ENCODE results near the gene CEP63.

Gene CEP63

DNA sequence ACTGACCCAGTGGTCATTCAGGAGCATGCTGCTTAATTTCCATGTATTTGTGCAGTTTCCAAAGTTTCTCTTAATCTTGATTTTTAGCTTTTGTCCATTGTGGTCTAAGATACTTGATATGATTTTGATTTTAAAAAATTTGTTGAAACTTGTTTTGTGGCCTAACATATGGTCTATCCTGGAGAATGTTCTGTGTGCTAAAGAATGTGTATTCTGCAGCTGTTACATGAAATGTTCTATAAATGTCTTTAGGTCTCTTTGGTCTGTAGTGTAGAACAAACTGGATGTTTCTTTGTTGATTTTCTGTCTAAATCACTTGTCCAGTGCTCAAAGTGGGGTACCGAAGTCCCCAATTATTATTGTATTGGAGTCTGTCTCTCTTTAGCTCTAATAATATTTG lies 17.4 kb downstream of the CEP63 start:
- ChIA-PET CTCF (interaction anchor here (1.1 to 1.4 kb wide), 2 partner anchors 21 to 30 kb away, joined by 3 read pairs; no protein-coding TSS in a partner anchor), POLR2A (no interaction called here)
- Histone ChIP-seq H3K36me3 (ENCODE audit: control insufficient read depth in 4 of 4, insufficient read depth in 4 of 4, low read length in 3 of 4) (peaks cover 18 to 71% (median 26%) of the 10 kb centered on the region in 4 experiments), H3K4me1 (ENCODE audit: control extremely low read depth in 1 of 4, control insufficient read depth in 4 of 4, insufficient read depth in 4 of 4, low read length in 3 of 4) (no peaks in the 10 kb centered on the region), H3K4me3 (ENCODE audit: control insufficient read depth in 1 of 7, extremely low read depth in 1 of 7, insufficient read depth in 4 of 7, low read depth in 2 of 7, low read length in 6 of 7) (no peak overlapping the region), H3K27ac (ENCODE audit: insufficient read depth in 1 of 2, low read depth in 1 of 2, low read length in 2 of 2, poor library complexity in 1 of 2, severe bottlenecking in 2 of 2) (no peak overlapping the region), H3K27me3 (replicated peaks in 2 of 5; ENCODE audit: control insufficient read depth in 4 of 5, insufficient read depth in 5 of 5, low read length in 4 of 5) (no peaks in the 10 kb centered on the region), H3K9me3 (ENCODE audit: control extremely low read depth in 1 of 5, control insufficient read depth in 4 of 5, insufficient read depth in 2 of 5, low read depth in 1 of 5, low read length in 4 of 5) (peaks cover 3 to 66% (median 8%) of the 10 kb centered on the region in 5 experiments)
- no peak for DNase-seq
- no CpG with 5 or more reads among the region's 1 CpG for WGBS (ENCODE audit: insufficient coverage)

DNA sequence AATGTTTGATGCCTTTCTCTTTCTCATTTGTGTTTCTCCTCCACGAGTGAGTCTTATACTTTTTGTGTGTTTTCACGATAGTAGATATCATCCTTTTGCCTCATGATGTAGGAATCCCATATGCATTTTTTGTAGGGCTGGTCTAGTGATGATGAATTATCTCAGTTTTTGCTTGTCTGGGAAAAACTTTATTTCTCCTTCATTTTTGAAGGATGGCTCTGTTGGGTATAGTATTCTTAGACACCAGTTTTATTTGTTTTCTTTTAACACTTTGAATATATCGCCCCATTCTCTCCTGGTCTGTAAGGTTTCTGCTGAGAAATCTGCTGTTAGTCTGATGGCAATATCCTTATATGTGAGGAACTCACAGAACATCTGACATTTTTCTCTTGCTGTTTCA lies 18.3 kb downstream of the CEP63 start:
- Histone ChIP-seq H3K4me1 (ENCODE audit: control extremely low read depth in 1 of 4, control insufficient read depth in 4 of 4, insufficient read depth in 4 of 4, low read length in 3 of 4) (no peaks in the 10 kb centered on the region), H3K9me3 (ENCODE audit: control extremely low read depth in 1 of 5, control insufficient read depth in 4 of 5, insufficient read depth in 2 of 5, low read depth in 1 of 5, low read length in 4 of 5) (peaks cover 3 to 59% (median 8%) of the 10 kb centered on the region in 5 experiments), H3K27ac (ENCODE audit: insufficient read depth in 1 of 2, low read depth in 1 of 2, low read length in 2 of 2, poor library complexity in 1 of 2, severe bottlenecking in 2 of 2) (no peak overlapping the region), H3K4me3 (ENCODE audit: control insufficient read depth in 1 of 7, extremely low read depth in 1 of 7, insufficient read depth in 4 of 7, low read depth in 2 of 7, low read length in 6 of 7) (no peak overlapping the region), H3K27me3 (replicated peaks in 2 of 5; ENCODE audit: control insufficient read depth in 4 of 5, insufficient read depth in 5 of 5, low read length in 4 of 5) (no peaks in the 10 kb centered on the region), H3K36me3 (ENCODE audit: control insufficient read depth in 4 of 4, insufficient read depth in 4 of 4, low read length in 3 of 4) (peaks cover 24 to 72% (median 31%) of the 10 kb centered on the region in 4 experiments)
- POLR2A ChIA-PET: no interaction called here
- CTCF ChIA-PET: interaction anchor here (0.6 kb wide), 1 partner anchor 1016 kb away, joined by 3 read pairs; no protein-coding TSS in a partner anchor
- DNase-seq: peak in 2 of 3 donors; percentile 39 to 55
- 86% methylated on average over 1 of the region's 3 CpGs for WGBS (ENCODE audit: insufficient coverage)

DNA sequence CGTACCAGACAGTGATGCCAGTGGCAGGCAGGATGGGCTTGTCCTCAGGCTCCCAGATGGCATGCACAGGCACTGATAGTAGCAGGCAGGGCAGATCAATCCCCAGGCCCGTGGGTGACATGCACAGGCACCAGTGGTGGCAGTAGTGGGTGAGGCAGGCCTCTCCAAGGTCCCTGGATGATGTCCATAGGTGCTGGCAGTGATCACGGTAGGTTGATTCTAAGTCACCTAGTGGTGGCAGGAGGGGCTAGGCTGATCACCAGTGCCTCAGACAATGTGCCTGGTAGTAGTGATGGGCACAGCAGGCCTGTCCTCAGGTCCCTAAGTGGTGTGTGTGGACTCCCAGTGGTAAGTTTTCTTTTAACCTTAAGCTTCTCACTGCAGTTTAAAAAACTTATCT lies 19.6 kb downstream of the CEP63 start:
- Histone ChIP-seq H3K27me3 (replicated peaks in 2 of 5; ENCODE audit: control insufficient read depth in 4 of 5, insufficient read depth in 5 of 5, low read length in 4 of 5) (no peaks in the 10 kb centered on the region), H3K27ac (ENCODE audit: insufficient read depth in 1 of 2, low read depth in 1 of 2, low read length in 2 of 2, poor library complexity in 1 of 2, severe bottlenecking in 2 of 2) (no peak overlapping the region), H3K9me3 (ENCODE audit: control extremely low read depth in 1 of 5, control insufficient read depth in 4 of 5, insufficient read depth in 2 of 5, low read depth in 1 of 5, low read length in 4 of 5) (peaks cover 3 to 54% (median 9%) of the 10 kb centered on the region in 5 experiments), H3K4me1 (ENCODE audit: control extremely low read depth in 1 of 4, control insufficient read depth in 4 of 4, insufficient read depth in 4 of 4, low read length in 3 of 4) (no peaks in the 10 kb centered on the region), H3K36me3 (ENCODE audit: control insufficient read depth in 4 of 4, insufficient read depth in 4 of 4, low read length in 3 of 4) (peaks cover 25 to 75% (median 37%) of the 10 kb centered on the region in 4 experiments), H3K4me3 (ENCODE audit: control insufficient read depth in 1 of 7, extremely low read depth in 1 of 7, insufficient read depth in 4 of 7, low read depth in 2 of 7, low read length in 6 of 7) (no peak overlapping the region)
- 100% methylated on average over 3 of the region's 3 CpGs for WGBS (ENCODE audit: insufficient coverage)
- POLR2A ChIA-PET: no interaction called here
- no peak for DNase-seq
- CTCF ChIA-PET: interaction anchor here (0.7 to 1.0 kb wide), 2 partner anchors 13 to 197 kb away, joined by 4 read pairs; no protein-coding TSS in a partner anchor

DNA sequence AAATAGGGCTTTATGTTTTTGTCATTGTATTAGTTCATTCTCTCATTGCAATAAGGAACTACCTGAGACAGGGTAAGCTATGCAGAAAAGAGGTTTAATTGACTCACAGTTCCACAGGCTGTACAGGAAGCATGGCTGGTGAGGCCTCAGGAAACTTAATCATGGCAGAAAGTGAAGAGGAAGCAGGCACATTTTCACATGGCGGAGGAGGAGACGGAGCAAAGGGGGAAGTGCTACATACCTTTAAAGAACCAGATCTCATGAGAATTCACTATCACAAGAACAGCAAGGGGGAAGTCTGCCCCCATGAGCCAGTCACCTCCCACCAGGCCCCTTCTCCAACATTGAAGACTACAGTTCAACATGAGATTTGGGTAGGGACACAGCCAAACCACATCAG lies 25.6 kb downstream of the CEP63 start:
- DNase-seq: no peak
- H3K9me3 ChIP-seq (ENCODE audit: control extremely low read depth in 1 of 5, control insufficient read depth in 4 of 5, insufficient read depth in 2 of 5, low read depth in 1 of 5, low read length in 4 of 5): peaks cover 0 to 20% (median 8%) of the 10 kb centered on the region in 5 experiments
- H3K4me3 ChIP-seq (ENCODE audit: control insufficient read depth in 1 of 7, extremely low read depth in 1 of 7, insufficient read depth in 4 of 7, low read depth in 2 of 7, low read length in 6 of 7): no peak overlapping the region
- H3K27me3 ChIP-seq (replicated peaks in 2 of 5; ENCODE audit: control insufficient read depth in 4 of 5, insufficient read depth in 5 of 5, low read length in 4 of 5): no peaks in the 10 kb centered on the region
- H3K27ac ChIP-seq (ENCODE audit: insufficient read depth in 1 of 2, low read depth in 1 of 2, low read length in 2 of 2, poor library complexity in 1 of 2, severe bottlenecking in 2 of 2): no peak overlapping the region
- H3K4me1 ChIP-seq (ENCODE audit: control extremely low read depth in 1 of 4, control insufficient read depth in 4 of 4, insufficient read depth in 4 of 4, low read length in 3 of 4): no peaks in the 10 kb centered on the region
- CTCF ChIA-PET: no interaction called here
- WGBS (ENCODE audit: insufficient coverage): no CpG with 5 or more reads among the region's 2 CpGs
- peaks cover 28 to 74% (median 49%) of the 10 kb centered on the region in 4 experiments for H3K36me3 ChIP-seq (ENCODE audit: control insufficient read depth in 4 of 4, insufficient read depth in 4 of 4, low read length in 3 of 4)
- POLR2A ChIA-PET: no interaction called here

DNA sequence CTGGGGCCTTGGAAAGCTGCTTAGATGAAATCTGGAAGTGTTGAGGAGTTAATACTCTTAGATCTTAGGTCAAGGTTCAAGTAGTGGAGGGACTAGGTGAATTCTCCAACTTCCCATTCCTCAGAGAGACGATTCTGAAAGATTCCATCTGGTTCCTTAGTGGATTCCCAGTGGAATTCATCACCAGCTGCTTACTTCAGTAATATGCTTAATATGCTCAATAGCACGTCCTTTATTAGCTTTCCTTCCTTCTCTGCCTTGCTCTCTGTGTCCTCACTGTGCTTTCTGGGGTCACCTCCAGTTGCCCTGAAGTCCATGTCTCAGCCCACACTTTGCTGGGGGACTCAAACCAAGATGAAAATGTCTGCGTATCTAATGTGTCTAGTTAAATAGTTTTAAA lies 31.0 kb downstream of the CEP63 start:
- peaks cover 11 to 40% (median 16%) of the 10 kb centered on the region in 4 experiments for H3K36me3 ChIP-seq (ENCODE audit: control insufficient read depth in 4 of 4, insufficient read depth in 4 of 4, low read length in 3 of 4)
- no peak for DNase-seq
- no peak overlapping the region for H3K27ac ChIP-seq (ENCODE audit: insufficient read depth in 1 of 2, low read depth in 1 of 2, low read length in 2 of 2, poor library complexity in 1 of 2, severe bottlenecking in 2 of 2)
- ChIA-PET CTCF (no interaction called here), POLR2A (no interaction called here)
- no peaks in the 10 kb centered on the region for H3K4me1 ChIP-seq (ENCODE audit: control extremely low read depth in 1 of 4, control insufficient read depth in 4 of 4, insufficient read depth in 4 of 4, low read length in 3 of 4)
- H3K9me3 ChIP-seq (ENCODE audit: control extremely low read depth in 1 of 5, control insufficient read depth in 4 of 5, insufficient read depth in 2 of 5, low read depth in 1 of 5, low read length in 4 of 5): peaks cover 0 to 18% (median 12%) of the 10 kb centered on the region in 5 experiments
- H3K27me3 ChIP-seq (replicated peaks in 2 of 5; ENCODE audit: control insufficient read depth in 4 of 5, insufficient read depth in 5 of 5, low read length in 4 of 5): no peaks in the 10 kb centered on the region
- WGBS (ENCODE audit: insufficient coverage): 100% methylated on average over 1 of the region's 3 CpGs
- H3K4me3 ChIP-seq (ENCODE audit: control insufficient read depth in 1 of 7, extremely low read depth in 1 of 7, insufficient read depth in 4 of 7, low read depth in 2 of 7, low read length in 6 of 7): no peak overlapping the region

DNA sequence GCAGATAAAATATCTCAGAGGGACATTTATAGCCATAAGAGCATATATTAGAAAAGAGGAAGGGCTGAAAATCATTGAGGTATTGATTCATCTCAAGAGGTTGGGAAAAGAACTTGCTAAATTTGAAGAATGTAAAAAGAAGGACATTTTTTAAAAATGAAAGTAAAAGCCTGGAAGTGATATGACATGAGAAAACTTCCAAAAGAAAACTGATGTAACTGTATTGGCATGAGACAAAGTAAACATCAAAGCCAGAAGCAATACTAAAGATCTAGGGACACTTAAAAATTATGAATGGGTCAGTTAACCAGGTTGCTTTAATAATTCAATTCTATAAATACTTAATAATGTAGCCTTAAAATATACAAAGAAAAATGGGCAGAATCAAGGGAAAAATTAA lies 31.9 kb downstream of the CEP63 start:
- CTCF ChIA-PET: no interaction called here
- H3K4me1 ChIP-seq (ENCODE audit: control extremely low read depth in 1 of 4, control insufficient read depth in 4 of 4, insufficient read depth in 4 of 4, low read length in 3 of 4): no peaks in the 10 kb centered on the region
- DNase-seq: no peak
- POLR2A ChIA-PET: no interaction called here
- H3K9me3 ChIP-seq (ENCODE audit: control extremely low read depth in 1 of 5, control insufficient read depth in 4 of 5, insufficient read depth in 2 of 5, low read depth in 1 of 5, low read length in 4 of 5): peaks cover 3 to 20% (median 13%) of the 10 kb centered on the region in 5 experiments
- peaks cover 10 to 37% (median 13%) of the 10 kb centered on the region in 4 experiments for H3K36me3 ChIP-seq (ENCODE audit: control insufficient read depth in 4 of 4, insufficient read depth in 4 of 4, low read length in 3 of 4)
- H3K27me3 ChIP-seq (replicated peaks in 2 of 5; ENCODE audit: control insufficient read depth in 4 of 5, insufficient read depth in 5 of 5, low read length in 4 of 5): no peaks in the 10 kb centered on the region
- H3K27ac ChIP-seq (ENCODE audit: insufficient read depth in 1 of 2, low read depth in 1 of 2, low read length in 2 of 2, poor library complexity in 1 of 2, severe bottlenecking in 2 of 2): no peak overlapping the region
- no peak overlapping the region for H3K4me3 ChIP-seq (ENCODE audit: control insufficient read depth in 1 of 7, extremely low read depth in 1 of 7, insufficient read depth in 4 of 7, low read depth in 2 of 7, low read length in 6 of 7)

DNA sequence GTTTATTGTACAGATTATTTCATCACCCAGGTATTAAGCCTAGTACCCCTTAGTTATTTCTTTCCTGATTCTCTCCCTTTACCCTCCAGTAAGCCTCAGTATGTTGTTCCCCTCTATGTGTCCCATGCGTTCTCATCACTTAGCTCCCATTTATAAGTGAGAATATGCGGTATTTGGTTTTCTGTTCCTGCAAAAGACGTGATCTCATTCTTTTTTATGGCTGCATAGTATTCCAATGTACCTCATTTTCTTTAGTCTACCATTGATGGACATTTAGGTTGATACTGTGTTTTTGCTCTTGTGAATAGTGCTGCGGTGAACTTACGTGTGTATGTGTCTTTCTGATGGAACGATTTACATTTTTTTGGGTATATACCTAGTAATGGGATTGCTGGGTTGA lies 36.7 kb downstream of the CEP63 start:
- H3K9me3 ChIP-seq (ENCODE audit: control extremely low read depth in 1 of 5, control insufficient read depth in 4 of 5, insufficient read depth in 2 of 5, low read depth in 1 of 5, low read length in 4 of 5): peaks cover 12 to 59% (median 30%) of the 10 kb centered on the region in 5 experiments
- WGBS (ENCODE audit: insufficient coverage): 100% methylated on average over 1 of the region's 6 CpGs
- no peak overlapping the region for H3K4me3 ChIP-seq (ENCODE audit: control insufficient read depth in 1 of 7, extremely low read depth in 1 of 7, insufficient read depth in 4 of 7, low read depth in 2 of 7, low read length in 6 of 7)
- peaks cover 7 to 28% (median 10%) of the 10 kb centered on the region in 4 experiments for H3K36me3 ChIP-seq (ENCODE audit: control insufficient read depth in 4 of 4, insufficient read depth in 4 of 4, low read length in 3 of 4)
- no peaks in the 10 kb centered on the region for H3K27me3 ChIP-seq (replicated peaks in 2 of 5; ENCODE audit: control insufficient read depth in 4 of 5, insufficient read depth in 5 of 5, low read length in 4 of 5)
- CTCF ChIA-PET: no interaction called here
- H3K27ac ChIP-seq (ENCODE audit: insufficient read depth in 1 of 2, low read depth in 1 of 2, low read length in 2 of 2, poor library complexity in 1 of 2, severe bottlenecking in 2 of 2): no peak overlapping the region
- POLR2A ChIA-PET: no interaction called here
- no peaks in the 10 kb centered on the region for H3K4me1 ChIP-seq (ENCODE audit: control extremely low read depth in 1 of 4, control insufficient read depth in 4 of 4, insufficient read depth in 4 of 4, low read length in 3 of 4)
- DNase-seq: no peak
